HepG2 (cell line): Measurements from ENCODE around the gene NAPB. TPM values are rescaled to one million over a fixed set of nuclear protein-coding genes. Genes with fewer than 3 reads are reported as not detected.

Experiments used
- AFF4 ChIP-seq: sonication (generic); formaldehyde crosslinking; IDR thresholded peaks from 2 replicates; pipeline ENCODE4 v1.4.0; 2020; ENCODE audit warnings: missing genetic modification reagents
- ATAD3A ChIP-seq: sonication (generic); formaldehyde crosslinking; IDR thresholded peaks from 2 replicates; pipeline ENCODE4 v1.4.0; 2020; ENCODE audit warnings: missing genetic modification reagents
- CAMTA2 ChIP-seq: sonication (generic); formaldehyde crosslinking; IDR thresholded peaks from 2 replicates; pipeline ENCODE4 v1.4.0; 2020; ENCODE audit warnings: mild to moderate bottlenecking, missing genetic modification reagents, borderline replicate concordance
- CEBPZ ChIP-seq: IDR thresholded peaks from 2 replicates; pipeline ENCODE4 v1.6.1; 2012; ENCODE audit warnings: low read length, improper control_type of control experiment
- ELF1 ChIP-seq: sonication (generic); formaldehyde crosslinking; IDR thresholded peaks from 2 replicates; pipeline ENCODE4 v1.4.0; 2020; ENCODE audit warnings: missing genetic modification reagents
- ELF3 ChIP-seq: IDR thresholded peaks from 2 replicates; pipeline ENCODE4 v1.6.1; 2016; ENCODE audit warnings: missing genetic modification reagents, missing compliant biosample characterization
- FOSL2 ChIP-seq: sonication (generic); formaldehyde crosslinking; IDR thresholded peaks from 2 replicates; pipeline ENCODE4 v1.4.0; 2020; ENCODE audit warnings: missing genetic modification reagents
- FOXM1 ChIP-seq: sonication (generic); formaldehyde crosslinking; IDR thresholded peaks from 2 replicates; pipeline ENCODE4 v1.5.0; 2020; ENCODE audit warnings: missing genetic modification reagents
- MED8 ChIP-seq: sonication (generic); formaldehyde crosslinking; IDR thresholded peaks from 2 replicates; pipeline ENCODE4 v1.8.1; 2023; ENCODE audit warnings: mild to moderate bottlenecking, missing genetic modification reagents; ENCODE audit not compliant: insufficient replicate concordance
- MTF2 ChIP-seq: sonication (generic); formaldehyde crosslinking; IDR thresholded peaks from 2 replicates; pipeline ENCODE4 v1.5.0; 2020; ENCODE audit warnings: missing genetic modification reagents, borderline replicate concordance
- MXI1 ChIP-seq: IDR thresholded peaks from 3 replicates; pipeline ENCODE4 v1.6.1; 2012; ENCODE audit warnings: low read depth, low read length, inconsistent platforms, borderline replicate concordance
- NCOA5 ChIP-seq: sonication (generic); formaldehyde crosslinking; IDR thresholded peaks from 2 replicates; pipeline ENCODE4 v1.4.0; 2020; ENCODE audit warnings: missing genetic modification reagents
- PTBP1 ChIP-seq: fragments of 200-400 bp; formaldehyde crosslinking; IDR thresholded peaks from 2 replicates; pipeline ENCODE4 v1.6.1; 2018; ENCODE audit warnings: low read length, low read depth; ENCODE audit not compliant: poor library complexity, severe bottlenecking
- RORA ChIP-seq: sonication (generic); formaldehyde crosslinking; IDR thresholded peaks from 2 replicates; pipeline ENCODE4 v1.5.0; 2020; ENCODE audit warnings: mild to moderate bottlenecking, missing genetic modification reagents, moderate library complexity
- RXRA ChIP-seq: sonication (generic); formaldehyde crosslinking; IDR thresholded peaks from 2 replicates; pipeline ENCODE4 v1.5.1; 2020; ENCODE audit warnings: missing genetic modification reagents
- TBP ChIP-seq: sonication (generic); formaldehyde crosslinking; IDR thresholded peaks from 2 replicates; pipeline ENCODE4 v1.5.0; 2020; ENCODE audit warnings: missing genetic modification reagents
- TRIM22 ChIP-seq: fragments of 450-650 bp; IDR thresholded peaks from 2 replicates; pipeline ENCODE4 v1.6.1; 2017
- ZMYM3 ChIP-seq: sonication (generic); formaldehyde crosslinking; IDR thresholded peaks from 2 replicates; pipeline ENCODE4 v1.5.1; 2020; ENCODE audit warnings: mild to moderate bottlenecking, missing genetic modification reagents
- ZNF33A ChIP-seq: sonication (generic); formaldehyde crosslinking; IDR thresholded peaks from 2 replicates; pipeline ENCODE4 v1.5.1; 2020; ENCODE audit warnings: missing genetic modification reagents, mild to moderate bottlenecking, moderate library complexity, borderline replicate concordance
- ZNF558 ChIP-seq: sonication (generic); formaldehyde crosslinking; IDR thresholded peaks from 2 replicates; pipeline ENCODE4 v1.9.0; 2022; ENCODE audit warnings: mild to moderate bottlenecking, missing genetic modification reagents, borderline replicate concordance
- ZNF572 ChIP-seq: sonication (generic); formaldehyde crosslinking; IDR thresholded peaks from 2 replicates; pipeline ENCODE4 v1.5.1; 2020; ENCODE audit warnings: mild to moderate bottlenecking, missing genetic modification reagents
- ZNF841 ChIP-seq: sonication (generic); formaldehyde crosslinking; IDR thresholded peaks from 2 replicates; pipeline ENCODE4 v1.8.1; 2023; ENCODE audit warnings: missing genetic modification reagents, borderline replicate concordance
- polyA plus RNA-seq, 8 experiments: library from polyadenylated mRNA; depleted of rRNA in 3 of 8; stranded (reverse) in 7 of 8; unstranded in 1 of 8; fragments of >200 nt; fragmentation: Illumina TruSeq in 4 of 8; extraction: Trizol in 4 of 8; gene quantifications; 2 replicates each; pipeline versions ENCODE4 v1.2.1 to v1.2.3, GENCODE V29; 2011 to 2016; ENCODE audit warnings: low read depth in 4 of 8, missing spikeins in 1 of 8, mixed read lengths in 1 of 8; ENCODE audit not compliant: insufficient read depth in 1 of 8
- total RNA-seq, 5 experiments: library from RNA; depleted of rRNA; stranded (reverse); fragments of >200 nt; fragmentation: Illumina TruSeq; extraction: Trizol; gene quantifications; 2 replicates each; pipeline ENCODE4 v1.2.3, GENCODE V29; 2016; ENCODE audit warnings: low read depth in 1 of 5

NAPB gene
- total and polyA plus RNA-seq, 2 of the 13 experiments (the other 11 are each of a cell fraction or from before 2014, with no cell fraction given): 15.2 to 16.1 TPM

- no peak for TF ChIP-seq MTF2 (CRISPR knock-in tag)
- no peak for TF ChIP-seq CEBPZ
- TF ChIP-seq NCOA5 (CRISPR knock-in tag): no peak
- no peak for TF ChIP-seq RORA (CRISPR knock-in tag)
- no peak for TF ChIP-seq TRIM22
- TF ChIP-seq FOSL2: peak; percentile 68
- TF ChIP-seq ATAD3A (CRISPR knock-in tag): no peak
- TF ChIP-seq ELF1: peak; percentile 64
- no peak for TF ChIP-seq MXI1
- TF ChIP-seq ELF3 (CRISPR knock-in tag): peak; percentile 90
- TF ChIP-seq AFF4 (CRISPR knock-in tag): no peak
- no peak; the same call in 1 of the 2 replicates for TF ChIP-seq RXRA (CRISPR knock-in tag)
- TF ChIP-seq PTBP1: no peak
- no peak for TF ChIP-seq ZMYM3 (CRISPR knock-in tag)
- TF ChIP-seq CAMTA2: no peak
- TF ChIP-seq ZNF558 (CRISPR knock-in tag): no peak
- no peak for TF ChIP-seq TBP (CRISPR knock-in tag)
- no peak for TF ChIP-seq MED8 (CRISPR knock-in tag)
- no peak for TF ChIP-seq ZNF841 (CRISPR knock-in tag)
- no peak for TF ChIP-seq ZNF572
- no peak for TF ChIP-seq ZNF33A (CRISPR knock-in tag)
- TF ChIP-seq FOXM1 (CRISPR knock-in tag): no peak
These were observed 34.8 kb downstream of the NAPB start (continued) for GRCh38 chr20:23386304-23387117.
